HG02571 (cell line): ENCODE measurements around the gene SPEM3.

Source experiments
- ATAC-seq: cut with Tn5 transposase; IDR thresholded peaks from one replicate; pipeline ENCODE4 v1.9.1; 2021; ENCODE audit warnings: mild to moderate bottlenecking, moderate library complexity; ENCODE audit not compliant: unreplicated experiment

The SPEM3 gene

DNA sequence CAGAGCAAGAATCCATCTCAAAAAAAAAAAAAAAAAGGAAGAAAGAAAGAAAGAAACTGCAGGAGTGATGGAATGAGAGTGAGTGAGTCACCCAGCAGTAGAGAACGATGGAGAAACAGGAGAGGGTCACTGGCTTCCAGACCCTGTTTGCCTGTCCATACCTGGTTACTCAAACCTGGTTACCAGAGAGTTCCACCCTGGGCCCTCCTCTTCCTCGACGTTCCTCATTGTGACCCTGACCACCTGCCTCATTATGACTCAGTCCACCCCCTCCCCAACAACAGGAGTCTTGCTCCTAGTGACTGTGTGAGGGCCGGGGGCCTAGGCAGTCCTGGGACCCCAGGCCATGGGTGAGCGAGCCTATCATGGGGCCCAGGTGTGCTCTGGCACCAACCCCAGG, at the start of gene SPEM3:
Gene SPEM3, plus strand, starts transcription at position 301 of the 400 bp plus-strand sequence. Its CDS starts 46 bp downstream, at position 347.
- ATAC-seq: no peak

GRCh38 chr17:7379134-7379533, 49.5 kb upstream of the SPEM3 start:
- ATAC-seq: no peak

GRCh38 chr17:7380321-7380720, 48.3 kb upstream of the SPEM3 start:
- no peak for ATAC-seq

DNA sequence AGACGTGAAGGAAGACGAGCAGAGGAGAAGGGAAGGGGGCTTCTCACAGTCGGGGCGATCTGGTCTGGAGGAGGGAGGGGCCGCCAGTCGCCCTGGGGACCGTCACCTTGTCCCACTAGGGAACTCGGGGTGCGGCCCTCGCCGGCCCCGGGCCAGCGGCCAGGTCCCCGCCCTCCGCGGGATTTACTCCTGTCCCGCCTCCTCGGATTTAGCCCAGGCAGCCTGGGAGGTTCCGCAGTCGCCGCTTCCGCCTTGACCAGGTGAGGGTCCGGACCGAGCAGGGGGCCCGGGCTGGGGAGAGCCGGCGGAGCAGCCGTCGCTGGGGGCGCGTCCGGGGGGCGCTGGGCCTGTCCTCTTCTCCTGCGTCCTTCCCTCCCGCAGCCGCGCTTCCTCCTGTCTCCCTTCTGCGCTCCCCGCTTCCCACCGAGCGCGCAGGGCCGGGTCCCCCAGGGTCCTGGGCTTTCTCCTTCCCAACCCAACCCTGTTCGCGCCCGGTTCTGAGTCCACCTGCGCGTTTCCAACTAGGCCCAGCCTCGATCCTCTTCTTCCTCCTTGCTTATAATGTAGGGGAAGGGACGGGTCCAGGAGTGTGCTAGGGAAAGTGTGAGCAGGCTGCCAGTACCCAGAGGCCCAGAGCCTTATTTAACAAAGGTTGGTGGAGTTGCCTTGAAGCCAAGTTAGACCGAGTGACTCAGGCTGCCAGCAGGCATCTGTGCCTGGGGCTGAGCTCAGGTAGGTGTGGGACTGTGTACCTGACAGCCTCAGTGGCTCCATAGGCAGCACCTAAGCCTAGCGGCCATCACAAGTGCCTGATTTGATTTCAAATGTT, 47.6 kb upstream of the SPEM3 start, which contains the start of gene TNK1:
Gene TNK1, plus strand, starts transcription at position 235 of the 829 bp plus-strand sequence. CDS start 1,838 bp downstream, outside the sequence.
- no peak for ATAC-seq

GRCh38 chr17:7382901-7383300, 45.8 kb upstream of the SPEM3 start:
- ATAC-seq: no peak

DNA sequence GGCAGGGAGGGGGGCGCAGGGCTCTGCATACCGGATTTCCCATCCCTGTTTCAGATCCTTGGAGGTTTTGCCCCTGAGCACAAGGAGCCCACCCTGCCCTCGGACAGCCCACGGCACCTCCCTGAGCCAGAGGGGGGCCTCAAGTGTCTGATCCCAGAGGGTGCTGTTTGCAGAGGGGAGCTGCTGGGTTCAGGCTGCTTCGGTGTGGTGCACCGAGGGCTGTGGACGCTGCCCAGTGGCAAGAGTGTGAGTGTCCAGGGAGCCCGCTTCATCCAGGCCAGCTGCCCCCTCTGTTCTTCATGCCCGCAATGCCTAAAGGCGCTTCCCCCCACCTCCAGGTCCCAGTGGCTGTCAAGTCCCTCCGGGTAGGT, 45.3 kb upstream of the SPEM3 start:
- ATAC-seq: no peak

- no peak for ATAC-seq
Measured at GRCh38 chr17:7383742-7384488, 44.7 kb upstream of the SPEM3 start.

DNA sequence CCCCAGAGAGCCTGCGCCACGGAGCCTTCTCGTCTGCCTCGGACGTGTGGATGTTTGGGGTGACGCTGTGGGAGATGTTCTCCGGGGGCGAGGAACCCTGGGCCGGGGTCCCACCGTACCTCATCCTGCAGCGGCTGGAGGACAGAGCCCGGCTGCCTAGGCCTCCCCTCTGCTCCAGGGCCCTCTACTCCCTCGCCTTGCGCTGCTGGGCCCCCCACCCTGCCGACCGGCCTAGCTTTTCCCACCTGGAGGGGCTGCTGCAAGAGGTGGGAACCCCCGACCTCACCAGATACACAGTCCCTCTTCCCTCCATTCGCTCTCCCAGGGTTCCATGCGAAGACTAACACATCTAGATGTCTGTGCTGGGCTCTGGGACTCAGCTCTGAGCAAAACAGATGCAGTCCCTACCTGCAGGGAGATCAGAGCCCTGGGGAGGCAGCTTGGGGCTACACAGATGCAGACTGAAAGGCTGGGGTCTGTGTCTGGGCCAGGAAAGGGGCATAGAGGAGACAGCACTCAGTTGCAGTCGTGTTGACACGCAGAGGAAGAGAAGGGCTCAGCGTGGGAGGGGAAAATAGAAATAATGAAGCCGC, 44.1 kb upstream of the SPEM3 start:
- no peak for ATAC-seq

DNA sequence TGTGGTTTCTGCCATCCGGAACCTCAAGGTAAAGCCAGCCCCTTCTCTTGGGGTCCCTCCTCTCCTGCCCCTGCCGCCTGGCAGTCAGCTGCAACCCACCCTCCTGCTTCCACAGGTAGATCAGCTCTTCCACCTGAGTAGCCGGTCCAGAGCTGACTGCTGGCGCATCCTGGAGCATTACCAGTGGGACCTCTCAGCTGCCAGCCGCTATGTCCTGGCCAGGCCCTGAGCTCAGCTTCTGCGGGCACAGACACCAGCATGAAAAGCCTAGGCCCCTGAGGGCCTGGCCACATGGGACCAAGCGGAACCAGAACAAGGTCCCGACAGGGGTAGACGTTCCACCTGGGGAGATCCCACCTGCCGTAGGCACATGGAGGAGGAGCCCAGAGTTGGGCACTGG, 39.8 kb upstream of the SPEM3 start:
- no peak for ATAC-seq

- ATAC-seq: no peak
Measured at GRCh38 chr17:7389924-7390910, 38.4 kb upstream of the SPEM3 start.

DNA sequence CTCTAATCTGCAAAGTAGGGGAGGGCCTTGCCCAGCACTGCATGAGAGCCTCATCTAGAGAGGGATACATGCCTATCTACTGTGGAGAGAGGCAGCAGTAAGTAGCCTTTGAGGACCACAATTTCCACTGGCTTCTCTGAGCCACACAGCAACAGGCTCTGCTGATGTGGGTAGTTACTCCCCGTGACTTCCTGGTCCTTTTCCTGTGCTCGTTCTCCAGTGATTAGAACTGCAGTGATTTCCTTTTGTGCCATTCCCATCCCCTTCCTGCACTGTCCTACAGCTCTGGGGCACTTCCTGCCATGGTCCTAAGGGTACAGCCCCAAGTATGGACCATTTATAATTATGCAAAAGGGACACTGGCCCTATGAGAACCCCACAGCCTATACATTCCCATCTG, 37.4 kb upstream of the SPEM3 start:
- no peak for ATAC-seq

DNA sequence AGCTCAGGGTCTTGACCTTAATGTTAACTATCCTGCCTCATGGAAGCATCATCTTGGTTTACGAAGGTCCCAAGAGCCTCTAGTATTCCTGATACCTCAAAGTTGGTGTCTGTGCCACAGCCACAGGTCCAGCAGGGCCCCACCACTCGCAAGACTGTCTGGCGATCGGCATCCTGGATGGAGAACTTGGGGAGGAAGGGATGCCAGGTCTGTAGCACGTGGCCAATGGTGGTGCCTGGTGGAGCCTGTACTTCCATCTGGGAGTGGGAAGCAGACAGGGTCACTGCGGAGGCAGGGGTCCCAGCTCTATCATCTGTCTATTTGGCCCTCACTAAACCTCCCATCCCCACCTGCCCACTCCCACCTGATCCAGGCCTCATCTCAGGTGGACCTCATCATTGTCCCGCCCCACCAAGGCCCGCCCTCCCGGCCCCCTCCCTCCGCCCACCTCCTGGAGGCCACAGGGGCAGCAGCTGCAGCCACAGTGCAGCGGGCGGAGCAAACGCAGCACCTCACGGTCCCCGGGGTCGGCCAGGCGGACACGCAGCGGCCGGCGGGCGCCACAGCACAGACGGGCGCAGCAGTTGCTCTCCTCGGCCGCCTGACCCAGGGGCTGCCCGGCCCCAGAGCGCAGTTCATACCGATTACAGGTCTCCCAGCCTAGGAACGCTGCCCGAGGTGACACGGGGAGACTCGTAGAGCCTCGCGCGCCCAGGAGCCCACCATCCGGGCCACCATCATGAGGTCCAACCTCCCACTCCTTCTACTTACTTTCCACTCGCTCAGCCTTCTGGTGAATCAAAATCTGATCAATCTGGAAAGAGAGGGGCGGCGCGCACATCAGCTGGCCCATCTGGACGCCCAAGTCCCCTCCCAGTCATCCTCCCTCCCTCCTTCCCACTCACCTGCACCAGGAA, 35.7 kb upstream of the SPEM3 start:
- ATAC-seq: no peak

DNA sequence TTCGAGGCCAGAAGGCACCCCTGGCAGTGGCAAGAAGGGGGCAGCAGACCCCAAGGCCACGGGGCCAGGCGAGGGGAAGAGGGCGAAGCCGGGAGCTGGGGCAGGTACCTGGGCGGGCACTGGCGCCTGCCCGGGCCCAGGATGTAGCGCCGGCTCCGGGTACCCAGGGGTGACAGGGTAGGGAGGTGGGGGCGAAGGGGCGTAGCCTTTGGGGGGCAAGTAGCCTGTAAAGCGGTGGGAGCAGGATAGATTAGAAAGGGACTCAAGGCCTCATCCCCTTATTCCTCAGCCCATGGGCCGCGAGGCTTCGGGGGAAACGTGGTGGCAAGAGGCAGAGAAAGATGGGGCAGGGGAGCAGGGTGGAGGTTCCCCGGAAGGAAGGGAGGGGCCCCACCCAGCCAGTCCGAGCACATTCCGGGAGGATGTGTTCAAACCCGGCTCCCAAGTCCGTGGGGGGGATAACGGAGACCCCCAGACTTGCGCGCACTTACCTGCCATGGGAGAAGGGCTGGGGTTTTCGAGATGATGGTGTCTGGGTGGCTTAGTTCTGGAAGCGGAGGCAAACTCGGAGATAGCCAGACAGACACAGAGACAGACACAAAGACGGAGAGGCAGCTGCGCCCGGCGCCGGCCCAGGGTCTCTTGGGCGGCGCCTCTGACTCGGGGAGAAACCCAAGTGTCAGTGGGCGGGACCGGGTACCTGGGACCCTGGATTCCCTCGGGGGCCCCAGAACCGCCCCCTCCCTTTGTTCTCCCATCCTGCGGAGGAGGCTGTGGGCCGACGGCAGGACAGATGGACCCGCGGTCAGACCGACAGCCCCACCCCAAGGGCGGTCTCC, 34.8 kb upstream of the SPEM3 start:
- peak; percentile 43 for ATAC-seq

DNA sequence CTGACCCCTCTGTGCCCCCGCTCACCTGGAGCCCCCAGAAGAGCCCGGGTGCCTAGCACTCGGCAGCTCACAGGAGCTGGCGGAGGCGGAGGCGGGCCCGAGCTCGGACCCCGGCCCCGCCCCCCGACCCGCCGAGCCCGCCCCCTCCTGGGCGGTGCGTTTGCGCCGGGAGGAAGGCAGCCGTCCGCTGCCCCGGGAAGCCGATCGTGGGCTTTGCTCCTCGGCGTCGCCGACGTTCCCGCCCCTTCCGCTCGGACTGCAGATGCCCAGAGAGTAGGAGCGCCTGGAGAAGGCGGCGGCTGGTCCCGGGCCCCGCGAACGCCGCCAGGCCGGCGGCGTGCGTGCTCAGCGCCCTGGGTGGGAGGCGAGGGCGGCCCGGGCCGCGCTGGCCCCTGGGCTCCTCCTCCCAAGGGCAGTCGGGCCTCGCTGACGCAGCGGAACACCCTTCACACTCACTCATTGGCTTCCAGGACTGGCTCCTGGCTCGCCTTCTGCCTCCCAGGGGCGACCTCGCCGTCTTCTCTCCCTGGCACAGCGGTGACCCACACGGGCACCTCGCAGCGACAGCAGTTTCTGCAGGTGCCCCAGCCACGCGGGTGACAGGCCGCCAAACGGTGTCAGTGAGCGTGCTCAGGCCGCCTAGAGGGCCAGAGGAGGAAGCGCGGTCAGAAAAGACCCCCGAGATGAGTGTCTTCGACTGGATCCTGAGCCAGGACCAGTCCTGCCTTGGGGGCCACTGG, 34.0 kb upstream of the SPEM3 start, which contains the start of gene PLSCR3:
Gene PLSCR3, minus strand, starts transcription at position 74 of the 740 bp plus-strand sequence. CDS start 415 bp downstream, outside the sequence.
- peak; percentile 62 for ATAC-seq

GRCh38 chr17:7396147-7396546, 32.5 kb upstream of the SPEM3 start:
- ATAC-seq: no peak

DNA sequence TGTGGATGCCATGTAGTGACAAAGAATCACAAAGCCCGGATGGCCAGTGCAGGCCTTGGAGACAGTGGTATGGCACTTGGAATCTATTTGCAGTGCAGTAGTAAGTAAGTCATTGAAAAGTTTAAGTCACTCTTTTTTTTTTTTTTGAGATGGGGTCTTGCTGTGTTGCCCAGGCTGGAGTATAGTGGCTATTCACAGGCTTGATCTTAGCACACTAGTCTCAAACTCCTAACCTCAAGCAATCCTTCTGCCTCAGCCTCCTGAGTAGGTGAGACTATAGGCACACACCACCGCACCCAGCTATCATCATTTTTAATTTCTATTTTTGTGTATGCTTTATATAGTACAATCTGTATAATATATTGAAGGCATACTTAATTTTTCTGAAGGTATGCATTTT, 30.0 kb upstream of the SPEM3 start:
- ATAC-seq: no peak

DNA sequence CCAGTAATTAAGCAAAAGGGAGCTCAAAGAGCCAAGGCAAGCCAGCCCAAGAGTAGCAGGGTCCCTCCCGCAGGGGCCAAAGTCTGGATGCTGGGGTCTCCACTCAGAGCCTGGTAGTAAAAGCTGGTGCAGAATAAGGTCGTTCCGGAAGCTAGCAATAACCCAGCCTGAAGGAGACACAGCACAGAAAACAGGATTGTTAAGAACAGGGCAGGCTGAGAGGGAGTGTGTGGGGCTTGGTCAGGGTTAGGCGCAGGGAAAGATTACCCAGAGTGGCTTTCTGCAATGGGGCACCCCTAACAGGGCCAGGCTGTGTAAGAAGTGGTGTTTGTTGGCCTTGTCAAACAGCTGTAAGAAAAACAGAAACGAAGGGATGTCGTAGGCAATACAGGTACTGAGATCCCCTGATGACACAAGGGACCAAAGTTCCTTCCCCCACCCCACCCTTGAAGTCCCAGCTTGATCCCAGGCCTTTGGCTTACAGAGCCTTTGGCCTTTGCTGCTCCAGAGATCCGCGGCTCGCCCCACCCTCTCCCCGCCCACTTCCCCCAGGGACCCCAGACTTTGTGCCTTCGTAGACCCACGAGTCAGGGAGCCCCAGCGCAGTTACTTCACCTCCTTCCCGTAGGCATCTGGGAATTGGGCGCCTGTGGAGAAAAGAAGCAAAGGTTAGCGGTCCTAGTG, 25.5 kb upstream of the SPEM3 start:
- ATAC-seq: no peak
